OCI-LY3 (cell line): Measurements from ENCODE around the gene HLA-DQA2.

Experiments used
- CTCF ChIP-seq: fragments of 200-600, 300-600 bp; sonication (generic); IDR thresholded peaks from 2 replicates; pipeline ENCODE4 v1.5.1; 2014; ENCODE audit warnings: antibody characterized with exemption, low read length, low read depth
- EZH2phosphoT487 ChIP-seq: fragments of 200-600 bp; shearing (Covaris generic); IDR thresholded peaks from 2 replicates; pipeline ENCODE4 v1.6.1; 2018; ENCODE audit warnings: antibody characterized with exemption, mixed run types, low read depth

DNA sequence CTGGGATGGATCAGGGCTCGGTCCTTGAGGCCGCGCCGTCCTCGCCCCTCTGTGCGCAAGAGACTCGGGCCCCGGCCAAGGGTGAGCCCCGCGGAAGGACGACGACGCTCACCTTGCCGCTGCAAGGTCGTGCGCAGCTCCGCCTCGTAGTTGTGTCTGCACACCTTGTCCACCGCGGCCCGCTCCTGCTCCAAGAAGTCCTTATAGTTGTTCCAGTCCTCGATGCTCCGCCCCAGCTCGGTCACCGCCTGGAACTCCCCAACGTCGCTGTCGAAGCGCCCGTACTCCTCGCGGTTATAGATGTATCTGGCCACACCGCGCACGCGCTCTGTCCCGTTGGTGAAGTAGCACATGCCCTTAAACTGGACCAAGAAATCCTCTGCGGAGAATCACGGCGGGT lies 20.4 kb downstream of the HLA-DQA2 start:
- TF ChIP-seq CTCF (no peak), EZH2phosphoT487 (no peak)
